Smooth muscle cell (in vitro differentiated cells): ENCODE measurements around the gene NSUN4. TPM values are rescaled to one million over a fixed set of nuclear protein-coding genes. Genes with fewer than 3 reads are reported as not detected.

ENCODE experiments used
- DNase-seq: peaks from one replicate; lab custom pipeline; 2025; ENCODE audit not compliant: unreplicated experiment; lab: John Stamatoyannopoulos, UW
- H2AFZ ChIP-seq: fragments of 200-600 bp; sonication (generic); 2 replicates; pipeline ENCODE4 v1.6.0; 2016; ENCODE audit warnings: antibody characterized with exemption, low read depth, mild to moderate bottlenecking
- H3F3A ChIP-seq: fragments of 200-600 bp; sonication (generic); 2 replicates; pipeline ENCODE4 v1.6.0; 2017; ENCODE audit warnings: antibody characterized with exemption, low read depth
- H3K27ac ChIP-seq: fragments of 200-600 bp; sonication (generic); 2 replicates; pipeline ENCODE4 v1.5.1; 2016; ENCODE audit warnings: low read depth, mild to moderate bottlenecking
- H3K27me3 ChIP-seq: fragments of 200-600 bp; sonication (generic); 2 replicates; pipeline ENCODE4 v1.6.1; 2016; ENCODE audit warnings: low read depth, mild to moderate bottlenecking
- H3K36me3 ChIP-seq: fragments of 200-600 bp; sonication (generic); 2 replicates; pipeline ENCODE4 v1.5.1; 2016; ENCODE audit warnings: low read depth
- H3K4me1 ChIP-seq: fragments of 200-600 bp; sonication (generic); 2 replicates; pipeline ENCODE4 v1.5.1; 2016; ENCODE audit warnings: low read depth
- H3K4me2 ChIP-seq: fragments of 200-600 bp; sonication (generic); 2 replicates; pipeline ENCODE4 v1.6.0; 2016; ENCODE audit warnings: mild to moderate bottlenecking
- H3K4me3 ChIP-seq: fragments of 200-600 bp; sonication (generic); 2 replicates; pipeline ENCODE4 v1.5.1; 2016; ENCODE audit warnings: mild to moderate bottlenecking
- H3K79me2 ChIP-seq: fragments of 200-600 bp; sonication (generic); 2 replicates; pipeline ENCODE4 v1.6.0; 2016; ENCODE audit warnings: low read depth, mild to moderate bottlenecking
- H3K9ac ChIP-seq: fragments of 200-600 bp; sonication (generic); 2 replicates; pipeline ENCODE4 v1.6.0; 2016; ENCODE audit warnings: low read depth
- H3K9me3 ChIP-seq: fragments of 200-600 bp; sonication (generic); replicated peaks from 2 replicates; pipeline ENCODE4 v1.5.1; 2016; ENCODE audit warnings: low read depth
- H4K20me1 ChIP-seq: fragments of 200-600 bp; sonication (generic); 2 replicates; pipeline ENCODE4 v1.6.0; 2016; ENCODE audit warnings: low read depth
- CTCF ChIP-seq: fragments of 200-600 bp; sonication (generic); IDR thresholded peaks from 2 replicates; pipeline ENCODE4 v1.5.1; 2017; ENCODE audit warnings: borderline replicate concordance, mild to moderate bottlenecking, antibody characterized with exemption; ENCODE audit not compliant: insufficient read depth, poor library complexity, severe bottlenecking
- WGBS: methylation state at CpG from one replicate; pipeline ENCODE4 v1.1.7; 2016; ENCODE audit warnings: low lambda C conversion rate; 5-methylcytosine and 5-hydroxymethylcytosine counted together
- polyA plus RNA-seq: library from polyadenylated mRNA; unstranded; fragments of >200 nt; fragmentation: Nextera tagmentation; extraction: Ambion mirVana; gene quantifications from 2 replicates; pipeline ENCODE4 v1.2.1, GENCODE V29; 2016
- total RNA-seq: library from RNA; depleted of rRNA; stranded (reverse); fragments of >200 nt; gene quantifications from 2 replicates; pipeline ENCODE4 v1.2.3, GENCODE V29; 2014

Gene NSUN4
- total and polyA plus RNA-seq, 2 experiments from 2014 or later = 10.8 to 14.1 TPM

DNA sequence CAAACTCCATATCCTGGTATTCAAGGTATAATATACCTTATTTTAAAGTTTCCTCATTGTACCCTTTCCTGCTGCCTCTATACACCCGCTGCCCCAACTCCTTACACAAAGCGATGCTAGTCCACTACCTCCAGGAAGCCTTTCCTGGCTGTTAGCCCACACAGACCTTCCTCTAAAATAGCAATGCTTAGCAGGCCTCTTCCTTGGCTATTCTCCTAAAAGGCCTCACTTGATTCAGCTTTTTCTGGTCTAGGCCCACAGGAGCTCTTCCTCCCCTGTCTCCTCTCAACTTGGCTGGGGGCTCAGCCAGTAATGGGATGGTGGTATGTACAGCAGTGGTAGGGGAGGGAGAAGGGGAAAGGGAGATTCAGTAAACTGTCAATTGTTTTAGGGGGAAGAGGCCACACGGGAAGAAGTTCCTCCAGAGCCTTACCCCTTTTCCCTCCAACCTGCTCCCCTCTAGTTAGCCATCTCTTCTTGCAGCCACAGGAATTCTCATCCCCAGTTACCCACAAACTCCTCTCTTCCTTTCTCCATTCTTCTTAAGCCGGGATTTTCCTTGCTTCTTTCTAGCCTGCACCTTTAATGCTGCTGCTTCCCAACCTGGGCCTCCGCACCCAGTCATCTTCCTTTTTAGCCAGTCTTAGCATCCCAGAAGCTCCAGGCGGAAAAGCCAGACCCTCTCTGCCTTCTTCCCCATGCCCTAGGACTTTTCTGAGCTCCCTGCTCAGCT, 39.8 kb upstream of the NSUN4 start:
- no peak for DNase-seq

DNA sequence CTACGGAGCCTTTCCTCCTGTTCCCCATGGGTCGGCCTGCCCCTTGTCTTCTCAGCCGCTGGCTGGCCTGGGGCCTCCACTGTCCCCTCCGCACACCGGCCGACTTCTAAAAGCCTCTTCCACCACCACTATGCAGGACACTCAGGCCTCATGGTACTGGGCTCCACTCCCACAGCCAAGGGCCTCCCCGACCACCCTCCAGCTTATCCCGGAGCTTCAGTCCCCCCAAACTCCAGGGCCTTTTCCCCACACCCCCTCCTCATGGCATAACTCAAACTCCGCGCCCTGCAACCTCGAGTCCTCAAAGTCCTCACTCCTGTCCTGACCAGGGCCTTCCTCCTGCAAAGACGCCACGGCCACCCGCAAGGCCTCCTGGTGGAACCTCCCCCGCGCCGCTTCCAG, 39.2 kb upstream of the NSUN4 start:
- no peak for DNase-seq
- Histone ChIP-seq H3K27ac (peak overlapping the region; percentile 89), H3K4me2 (peak overlapping the region; percentile 96), H3K36me3 (peaks cover under 1% of the 10 kb centered on the region), H3F3A (peaks cover 9% of the 10 kb centered on the region), H2AFZ (no peak overlapping the region), H3K79me2 (peaks cover 91% of the 10 kb centered on the region), H3K4me3 (peak overlapping the region; percentile 79), H3K4me1 (peaks cover 23% of the 10 kb centered on the region), H4K20me1 (peaks cover 73% of the 10 kb centered on the region), H3K9me3 (no peaks in the 10 kb centered on the region), H3K9ac (peak overlapping the region; percentile 99), H3K27me3 (no peaks in the 10 kb centered on the region)
- TF ChIP-seq CTCF = no peak
- WGBS = 22% methylated on average over 9 of the region's 17 CpGs

More for the DNA sequence above, 39.8 kb upstream of the NSUN4 start:
- H3K9me3 ChIP-seq = no peaks in the 10 kb centered on the region
- no peak for TF ChIP-seq CTCF
- H2AFZ ChIP-seq = no peak overlapping the region
- peaks cover 2% of the 10 kb centered on the region for H3K36me3 ChIP-seq
- peak overlapping the region; percentile 79 for H3K4me3 ChIP-seq
- peaks cover 23% of the 10 kb centered on the region for H3K4me1 ChIP-seq
- peak overlapping the region; percentile 96 for H3K4me2 ChIP-seq
- peaks cover 87% of the 10 kb centered on the region for H3K79me2 ChIP-seq
- 57% methylated on average over 6 of the region's 6 CpGs for WGBS
- H3F3A ChIP-seq = peaks cover 9% of the 10 kb centered on the region
- H3K27ac ChIP-seq = peak overlapping the region; percentile 89
- H4K20me1 ChIP-seq = peaks cover 73% of the 10 kb centered on the region
- no peaks in the 10 kb centered on the region for H3K27me3 ChIP-seq
- peak overlapping the region; percentile 99 for H3K9ac ChIP-seq

- peak; percentile 44 for DNase-seq
- peaks cover 23% of the 10 kb centered on the region for H3K4me1 ChIP-seq
- H3F3A ChIP-seq = peaks cover 9% of the 10 kb centered on the region
- TF ChIP-seq CTCF = no peak
- peak overlapping the region; percentile 44 for H2AFZ ChIP-seq
- peaks cover 93% of the 10 kb centered on the region for H3K79me2 ChIP-seq
- H3K4me3 ChIP-seq = peak overlapping the region; percentile 79
- peak overlapping the region; percentile 96 for H3K4me2 ChIP-seq
- peaks cover 73% of the 10 kb centered on the region for H4K20me1 ChIP-seq
- H3K27ac ChIP-seq = peak overlapping the region; percentile 89
- H3K9me3 ChIP-seq = no peaks in the 10 kb centered on the region
- H3K36me3 ChIP-seq = no peaks in the 10 kb centered on the region
- no peaks in the 10 kb centered on the region for H3K27me3 ChIP-seq
- WGBS = 2% methylated on average over 54 of the region's 79 CpGs
- peak overlapping the region; percentile 99 for H3K9ac ChIP-seq
Measured at GRCh38 chr1:46301808-46302640, 38.6 kb upstream of the NSUN4 start.
